ENCODE measurements around the gene ANKRD39. TPM values are rescaled to one million over a fixed set of nuclear protein-coding genes. Genes with fewer than 3 reads are reported as not detected.

ANKRD39 gene
- total and polyA plus RNA-seq, 9 of the 15 experiments (the other 6 are each of a cell fraction or from before 2014, with no cell fraction given): 8.2 to 33.1 (median 23.8) TPM

GRCh38 chr2:96891591-96892333, 33.9 kb upstream of the ANKRD39 start:
- no peaks in the 10 kb centered on the region for H3K9me1 ChIP-seq (ENCODE audit: control insufficient read depth, insufficient read depth, low read length)
- ATAC-seq (peak; percentile 23), DNase-seq (ENCODE audit: extremely low read depth in 1 of 4, low spot score in 3 of 4) (peak in 1 of 4 experiments; percentile 62), FAIRE-seq (peak; percentile 23)
- H4K20me1 ChIP-seq (replicated peaks; ENCODE audit: control insufficient read depth, insufficient read depth, low read length): no peaks in the 10 kb centered on the region
- peaks cover 76 to 84% of the 10 kb centered on the region in 2 experiments for H3K4me1 ChIP-seq (replicated peaks in 1 of 2; ENCODE audit: control insufficient read depth in 2 of 2, insufficient read depth in 2 of 2, low read length in 2 of 2)
- no peaks in the 10 kb centered on the region for H3K9me3 ChIP-seq (replicated peaks; ENCODE audit: control insufficient read depth, insufficient read depth, low read depth, low read length)
- peak overlapping the region; percentile 45; the same call in 1 of the 2 replicates for H3K4me3 ChIP-seq
- peak overlapping the region; percentile 77 for H3K27ac ChIP-seq (ENCODE audit: extremely low read depth, low read depth, low read length)
- 51% methylated on average over 11 of the region's 11 CpGs for WGBS (ENCODE audit: insufficient coverage, low coverage, missing lambda C conversion rate)
- H3K9ac ChIP-seq (ENCODE audit: insufficient read depth in 1 of 2, low read depth in 2 of 2, low read length in 2 of 2): peak overlapping the region; percentile 72 to 93
- no TSS peak for BruUV-seq (replicated peaks)
- peak overlapping the region; percentile 91 for H3K4me2 ChIP-seq (ENCODE audit: insufficient read depth, low read length)
- ChIA-PET POLR2A (interaction anchor here (0.6 to 9.0 kb wide), 6 partner anchors 9 to 1816 kb away, joined by 3 to 112 read pairs (median 5); no protein-coding TSS in a partner anchor), CTCF (ENCODE audit: low intra/inter-chr PET ratio) (no interaction called here)
- in situ Hi-C loops (cut with MboI) (no loop called here), intact Hi-C loops (cut with micrococcal nuclease) (no loop called here)
- H2AFZ ChIP-seq (ENCODE audit: low read depth, low read length): no peak overlapping the region
- peaks cover 85% of the 10 kb centered on the region for H3K79me2 ChIP-seq (ENCODE audit: control insufficient read depth, insufficient read depth, low read length)
- H3K27me3 ChIP-seq (ENCODE audit: control insufficient read depth in 2 of 2, insufficient read depth in 2 of 2, low read length in 2 of 2): no peaks in the 10 kb centered on the region
- peaks cover 69% of the 10 kb centered on the region for H3K36me3 ChIP-seq (ENCODE audit: control insufficient read depth, insufficient read depth, low read length)
- TF ChIP-seq SMAD4 (CRISPR knock-in tag; conservative IDR thresholded peaks at IDR 0.05): peak; percentile 87
- TF ChIP-seq ZBTB2 (IDR thresholded peaks at IDR 0.05): no peak
- TF ChIP-seq POLR2A (conservative IDR thresholded peaks at IDR 0.05): no peak
- TF ChIP-seq ZNF395 (CRISPR knock-in tag; IDR thresholded peaks at IDR 0.05): peak; percentile 35; the same call in 1 of the 2 replicates
- no peak for TF ChIP-seq JUND (IDR thresholded peaks at IDR 0.05; ENCODE audit: borderline replicate concordance, low read depth, low read length)
- no peak; the same call in 2 of the 3 replicates for TF ChIP-seq JUND (tag; IDR thresholded peaks at IDR 0.05; ENCODE audit: borderline replicate concordance, low read depth, low read length)
- TF ChIP-seq DACH1 (IDR thresholded peaks at IDR 0.05; ENCODE audit: partially characterized antibody): no peak
- TF ChIP-seq ETV1 (tag; conservative IDR thresholded peaks at IDR 0.05; ENCODE audit: low read depth): peak; percentile 52
- peak; percentile 35; the same call in 1 of the 2 replicates for TF ChIP-seq ZNF695 (CRISPR knock-in tag; IDR thresholded peaks at IDR 0.05)
- peak; percentile 29 for TF ChIP-seq CHD1 (IDR thresholded peaks at IDR 0.05; ENCODE audit: low read length)
- no peak for TF ChIP-seq NFE2L1 (tag; IDR thresholded peaks at IDR 0.05; ENCODE audit: borderline replicate concordance, low read depth)

Data from K562 (cell line).